T-helper 22 cell (primary cell): Measurements from ENCODE around the gene FSTL4.
A peak's percentile ranks its signal among the peaks of the same experiment; 100 is the strongest.

ENCODE experiments used
- DNase-seq: peaks from one replicate; pipeline ENCODE4 v3.0.0-alpha.2; 2020; ENCODE audit warnings: low read depth

Gene FSTL4

GRCh38 chr5:133293960-133294359 is 318.4 kb downstream of the FSTL4 start:
- DNase-seq = no peak

- no peak for DNase-seq
Observed at GRCh38 chr5:133292300-133292699, 320.0 kb downstream of the FSTL4 start.

- DNase-seq = no peak
Observed at GRCh38 chr5:133291524-133291923, 320.8 kb downstream of the FSTL4 start.

GRCh38 chr5:133290669-133291240 is 321.6 kb downstream of the FSTL4 start:
- DNase-seq = no peak

GRCh38 chr5:133289686-133290367 is 322.5 kb downstream of the FSTL4 start:
- no peak for DNase-seq

- DNase-seq = peak; percentile 7
Observed at GRCh38 chr5:133287500-133287899, 324.8 kb downstream of the FSTL4 start.

GRCh38 chr5:133286483-133286882 is 325.9 kb downstream of the FSTL4 start:
- no peak for DNase-seq

- DNase-seq = no peak
Observed at GRCh38 chr5:133285583-133286021, 326.7 kb downstream of the FSTL4 start.

GRCh38 chr5:133284306-133284705 is 328.0 kb downstream of the FSTL4 start:
- no peak for DNase-seq

GRCh38 chr5:133278317-133278716 is 334.0 kb downstream of the FSTL4 start:
- DNase-seq = no peak

- DNase-seq = no peak
Observed at GRCh38 chr5:133277744-133278143, 334.6 kb downstream of the FSTL4 start.

GRCh38 chr5:133276171-133276570 is 336.2 kb downstream of the FSTL4 start:
- DNase-seq = no peak

GRCh38 chr5:133275631-133276030 is 336.7 kb downstream of the FSTL4 start:
- no peak for DNase-seq

GRCh38 chr5:133274597-133274935 is 337.8 kb downstream of the FSTL4 start:
- DNase-seq = no peak

- DNase-seq = no peak
Observed at GRCh38 chr5:133273661-133274596, 338.4 kb downstream of the FSTL4 start.

GRCh38 chr5:133272345-133272744 is 340.0 kb downstream of the FSTL4 start:
- DNase-seq = no peak

- no peak for DNase-seq
Observed at GRCh38 chr5:133271606-133272005, 340.7 kb downstream of the FSTL4 start.

- no peak for DNase-seq
Observed at GRCh38 chr5:133269691-133270090, 342.6 kb downstream of the FSTL4 start.

- DNase-seq = no peak
Observed at GRCh38 chr5:133267601-133268000, 344.7 kb downstream of the FSTL4 start.

GRCh38 chr5:133266966-133267365 is 345.4 kb downstream of the FSTL4 start:
- DNase-seq = no peak

- DNase-seq = no peak
Observed at GRCh38 chr5:133266527-133266878, 345.8 kb downstream of the FSTL4 start.

GRCh38 chr5:133265720-133266526 is 346.4 kb downstream of the FSTL4 start:
- DNase-seq = no peak
